Stomach (tissue), 4 donors: ENCODE measurements around the gene EYA2.

Experiments used
- CTCF ChIP-seq, 7 experiments: fragments of 450-650 bp in 4 of 7; fragments of 200-600 bp in 3 of 7; sonication (generic) in 3 of 7; IDR thresholded peaks; one replicate each; pipeline ENCODE4 v1.5.1; 2016 to 2019; ENCODE audit warnings: antibody characterized with exemption in 7 of 7, control low read depth in 2 of 7, mild to moderate bottlenecking in 1 of 7
- EP300 ChIP-seq: sonication (generic); formaldehyde crosslinking; IDR thresholded peaks from one replicate; pipeline ENCODE4 v1.6.1; 2017; ENCODE audit warnings: antibody characterized with exemption
- POLR2A ChIP-seq, 4 donors: fragments of 450-650 bp; IDR thresholded peaks; one replicate each; pipeline ENCODE4 v1.6.1; 2016; ENCODE audit warnings: antibody characterized with exemption in 4 of 4, control low read depth in 2 of 4, mild to moderate bottlenecking in 1 of 4, moderate library complexity in 1 of 4
- POLR2AphosphoS5 ChIP-seq, 3 donors: sonication (generic); formaldehyde crosslinking; IDR thresholded peaks; one replicate each; pipeline ENCODE4 v1.6.1; 2016; ENCODE audit warnings: antibody characterized with exemption in 3 of 3

- TF ChIP-seq POLR2A (IDR thresholded peaks at IDR 0.05) (no peak), CTCF (IDR thresholded peaks at IDR 0.05) (no peak), POLR2AphosphoS5 (IDR thresholded peaks at IDR 0.05) (no peak), EP300 (no peak)
Observed at GRCh38 chr20:46923550-46923949, 28.9 kb downstream of the EYA2 start.
